DOHH2 (cell line): ENCODE data around the gene NEUROD4.

ENCODE experiments used
- CTCF ChIP-seq: fragments of 200-600 bp; sonication (generic); IDR thresholded peaks from one replicate; pipeline ENCODE4 v1.5.1; 2014; ENCODE audit warnings: antibody characterized with exemption, mild to moderate bottlenecking, low read depth, low read length; ENCODE audit not compliant: poor library complexity, severe bottlenecking
- EZH2phosphoT487 ChIP-seq: fragments of 200-600 bp; sonication (generic); IDR thresholded peaks from 2 replicates; pipeline ENCODE4 v1.6.1; 2017; ENCODE audit warnings: borderline replicate concordance, mild to moderate bottlenecking, antibody characterized with exemption, low read length, moderate library complexity, mixed read lengths

DNA sequence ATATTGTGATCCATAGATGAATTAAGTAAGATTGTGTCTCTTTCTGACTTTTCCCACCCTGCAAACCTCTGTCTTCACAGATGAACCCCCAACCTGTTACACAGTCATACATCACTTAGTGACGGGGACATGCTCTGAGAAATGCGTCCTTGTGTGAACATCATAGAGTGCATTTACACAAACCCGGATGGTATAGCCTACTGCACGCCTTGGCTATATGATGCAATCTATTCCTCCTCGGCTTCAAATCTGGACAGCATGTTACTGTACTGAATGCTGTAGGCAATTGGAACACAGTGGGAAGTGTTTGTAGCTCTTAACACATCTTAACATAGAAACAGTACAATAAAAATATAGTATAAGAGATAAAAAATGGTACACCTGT lies 27.8 kb upstream of the NEUROD4 start:
- TF ChIP-seq CTCF (no peak), EZH2phosphoT487 (no peak)
